Ovary (tissue), 9 donors: ENCODE data around the gene PPT1. TPM values are rescaled to one million over a fixed set of nuclear protein-coding genes. Genes with fewer than 3 reads are reported as not detected.

Experiments used
- DNase-seq, 5 donors: peaks; one replicate each; pipeline ENCODE4 v3.0.0-alpha.2; 2019 to 2020
- H3K27ac ChIP-seq, 2 donors: fragments of 200-600 bp; one replicate each; pipeline versions ENCODE4 v1.5.1 to v1.8.0; 2019 to 2022
- H3K27me3 ChIP-seq: fragments of 200-600 bp; one replicate; pipeline ENCODE4 v1.8.0; 2022
- H3K36me3 ChIP-seq: fragments of 200-600 bp; sonication (generic); one replicate; pipeline ENCODE4 v1.5.1; 2019
- H3K4me1 ChIP-seq: one replicate; pipeline ENCODE4 v1.8.1; 2013; ENCODE audit warnings: mild to moderate bottlenecking, moderate library complexity; ENCODE audit not compliant: insufficient read depth
- H3K4me3 ChIP-seq: fragments of 200-600 bp; sonication (generic); one replicate; pipeline ENCODE4 v1.5.1; 2017
- H3K9me3 ChIP-seq, 2 donors: fragments of 200-600 bp in 1 of 2; sonication (generic) in 1 of 2; one replicate each; pipeline versions ENCODE4 v1.5.1 to v1.8.1; 2013 to 2019; ENCODE audit warnings: mild to moderate bottlenecking in 1 of 2, moderate library complexity in 1 of 2
- EP300 ChIP-seq: sonication (generic); formaldehyde crosslinking; IDR thresholded peaks from one replicate; pipeline ENCODE4 v1.6.1; 2017; ENCODE audit warnings: antibody characterized with exemption
- POLR2A ChIP-seq: fragments of 450-650 bp; IDR thresholded peaks from one replicate; pipeline ENCODE4 v1.6.1; 2017; ENCODE audit warnings: antibody characterized with exemption, mild to moderate bottlenecking, moderate library complexity
- WGBS, 3 donors: extraction: QIAGEN DNeasy Blood & Tissue Kit in 1 of 3; methylation state at CpG; one replicate each; pipeline versions ENCODE4 v1.1.5 to v1.1.7; 2013 to 2017; 5-methylcytosine and 5-hydroxymethylcytosine counted together
- intact Hi-C, 4 donors: fragments of 100-400 bp; cut with DNase I; formaldehyde crosslinking; loops; one replicate each; pipeline versions ENCODE4 v1.11.0 to v1.15.1; 2022 to 2023
- polyA plus RNA-seq, 2 donors: library from polyadenylated mRNA; stranded (reverse); fragments of 200-250 nt in 1 of 2; fragments of 350-450 nt in 1 of 2; fragmentation: Illumina TruSeq in 1 of 2; extraction: RNeasy Lipid Tissue Mini Kit (QIAGEN cat#74804) in 1 of 2; gene quantifications; one replicate each; pipeline ENCODE4 v1.2.3, GENCODE V29; 2013 to 2014
- total RNA-seq, 7 donors: library from RNA; depleted of rRNA in 2 of 7; stranded (reverse); fragments of >200 nt in 2 of 7; fragmentation: NEBNext Ultra II Directional in 3 of 7; extraction: Animal tissue kit (Norgen Biotek cat#: 25700) in 3 of 7; gene quantifications; one replicate each; pipeline versions ENCODE4 v1.1.0 to v1.2.4, GENCODE V29; 2016 to 2023
- TF ChIP-seq, protein P1 (sequence below), 3 donors: fragments of 450-650 bp in 2 of 3; fragments of 200-600 bp in 1 of 3; IDR thresholded peaks; one replicate each; pipeline versions ENCODE4 v1.5.1 to v1.8.0; 2016 to 2022; ENCODE audit warnings: antibody characterized with exemption in 3 of 3, mild to moderate bottlenecking in 1 of 3
- donor health status: DM: no; HTN: no; CAD: no; lungs with moderate emphysema.
- donor health status: DM: no; HTN: no; CAD: no.
- donor health status: Bipolar disorder and iron deficiency.
- donor health status: DM: yes; HTN: yes; CAD: no.
- donor health status: DM: no; HTN: no; CAD: no.
- donor health status: DM: yes; HTN: yes; CAD: no.

The PPT1 gene
- total and polyA plus RNA-seq, 9 donors = 38.0 to 247 (median 71.0) TPM

- Histone ChIP-seq H3K27ac (no peak overlapping the region), H3K27me3 (no peaks in the 10 kb centered on the region), H3K36me3 (no peaks in the 10 kb centered on the region), H3K4me3 (no peak overlapping the region), H3K9me3 (no peaks in the 10 kb centered on the region), H3K4me1 (peaks cover 3% of the 10 kb centered on the region)
- 78 to 80% (median 80%) methylated on average over 7 of the region's 7 CpGs for WGBS, 3 donors
- intact Hi-C loops = loop anchor here in 3 of 4 donors (5.0 to 10.0 kb wide), 5 partner anchors 174 to 267 kb away; partner anchors contain the start of gene COL9A2 (in 1 of the 3)
- TF ChIP-seq, protein P1, sequence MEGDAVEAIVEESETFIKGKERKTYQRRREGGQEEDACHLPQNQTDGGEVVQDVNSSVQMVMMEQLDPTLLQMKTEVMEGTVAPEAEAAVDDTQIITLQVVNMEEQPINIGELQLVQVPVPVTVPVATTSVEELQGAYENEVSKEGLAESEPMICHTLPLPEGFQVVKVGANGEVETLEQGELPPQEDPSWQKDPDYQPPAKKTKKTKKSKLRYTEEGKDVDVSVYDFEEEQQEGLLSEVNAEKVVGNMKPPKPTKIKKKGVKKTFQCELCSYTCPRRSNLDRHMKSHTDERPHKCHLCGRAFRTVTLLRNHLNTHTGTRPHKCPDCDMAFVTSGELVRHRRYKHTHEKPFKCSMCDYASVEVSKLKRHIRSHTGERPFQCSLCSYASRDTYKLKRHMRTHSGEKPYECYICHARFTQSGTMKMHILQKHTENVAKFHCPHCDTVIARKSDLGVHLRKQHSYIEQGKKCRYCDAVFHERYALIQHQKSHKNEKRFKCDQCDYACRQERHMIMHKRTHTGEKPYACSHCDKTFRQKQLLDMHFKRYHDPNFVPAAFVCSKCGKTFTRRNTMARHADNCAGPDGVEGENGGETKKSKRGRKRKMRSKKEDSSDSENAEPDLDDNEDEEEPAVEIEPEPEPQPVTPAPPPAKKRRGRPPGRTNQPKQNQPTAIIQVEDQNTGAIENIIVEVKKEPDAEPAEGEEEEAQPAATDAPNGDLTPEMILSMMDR (IDR thresholded peaks at IDR 0.05) = no peak
- TF ChIP-seq EP300 (no peak), POLR2A (no peak)
- DNase-seq = no peak
These were observed 43.3 kb upstream of the PPT1 start for GRCh38 chr1:40140211-40140973.

DNA sequence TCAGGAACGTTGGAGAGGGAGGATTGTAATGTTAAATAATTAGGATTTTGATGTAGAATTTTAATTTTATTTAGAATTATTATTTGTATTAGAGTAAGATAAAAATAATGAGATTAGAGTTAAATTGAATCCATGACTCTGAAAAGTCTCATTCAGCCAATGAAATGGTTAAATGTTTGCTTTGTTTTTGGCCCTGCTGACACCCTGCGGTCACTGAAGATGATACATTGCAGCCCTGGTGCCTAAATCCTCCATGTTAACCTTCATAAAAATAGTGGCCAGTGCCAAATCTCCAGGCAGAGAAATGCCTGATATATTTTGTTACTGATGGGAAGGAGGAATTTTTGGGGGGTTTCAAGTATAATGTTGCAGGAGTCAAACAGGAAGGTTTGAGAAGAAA, 36.8 kb upstream of the PPT1 start:
- no peaks in the 10 kb centered on the region for H3K9me3 ChIP-seq
- intact Hi-C loops = no loop called here
- 22 to 33% (median 26%) methylated on average over 2 of the region's 2 CpGs for WGBS, 3 donors
- no peak overlapping the region for H3K27ac ChIP-seq
- H3K27me3 ChIP-seq = no peaks in the 10 kb centered on the region
- H3K4me3 ChIP-seq = no peak overlapping the region
- TF ChIP-seq, protein P1 (IDR thresholded peaks at IDR 0.05) = no peak
- TF ChIP-seq EP300 (no peak), POLR2A (no peak)
- no peaks in the 10 kb centered on the region for H3K36me3 ChIP-seq
- H3K4me1 ChIP-seq = peaks cover 4% of the 10 kb centered on the region
- DNase-seq = no peak

GRCh38 chr1:40133312-40133665, 36.2 kb upstream of the PPT1 start:
- Histone ChIP-seq H3K4me3 (no peak overlapping the region), H3K4me1 (peaks cover 4% of the 10 kb centered on the region), H3K27me3 (no peaks in the 10 kb centered on the region), H3K27ac (no peak overlapping the region), H3K36me3 (no peaks in the 10 kb centered on the region), H3K9me3 (no peaks in the 10 kb centered on the region)
- no peak for DNase-seq
- intact Hi-C loops = no loop called here
- TF ChIP-seq, protein P1 (IDR thresholded peaks at IDR 0.05) = no peak
- TF ChIP-seq EP300 = no peak
- TF ChIP-seq POLR2A = no peak
- WGBS, 3 donors = 52 to 72% (median 69%) methylated on average over 21 of the region's 21 CpGs

DNA sequence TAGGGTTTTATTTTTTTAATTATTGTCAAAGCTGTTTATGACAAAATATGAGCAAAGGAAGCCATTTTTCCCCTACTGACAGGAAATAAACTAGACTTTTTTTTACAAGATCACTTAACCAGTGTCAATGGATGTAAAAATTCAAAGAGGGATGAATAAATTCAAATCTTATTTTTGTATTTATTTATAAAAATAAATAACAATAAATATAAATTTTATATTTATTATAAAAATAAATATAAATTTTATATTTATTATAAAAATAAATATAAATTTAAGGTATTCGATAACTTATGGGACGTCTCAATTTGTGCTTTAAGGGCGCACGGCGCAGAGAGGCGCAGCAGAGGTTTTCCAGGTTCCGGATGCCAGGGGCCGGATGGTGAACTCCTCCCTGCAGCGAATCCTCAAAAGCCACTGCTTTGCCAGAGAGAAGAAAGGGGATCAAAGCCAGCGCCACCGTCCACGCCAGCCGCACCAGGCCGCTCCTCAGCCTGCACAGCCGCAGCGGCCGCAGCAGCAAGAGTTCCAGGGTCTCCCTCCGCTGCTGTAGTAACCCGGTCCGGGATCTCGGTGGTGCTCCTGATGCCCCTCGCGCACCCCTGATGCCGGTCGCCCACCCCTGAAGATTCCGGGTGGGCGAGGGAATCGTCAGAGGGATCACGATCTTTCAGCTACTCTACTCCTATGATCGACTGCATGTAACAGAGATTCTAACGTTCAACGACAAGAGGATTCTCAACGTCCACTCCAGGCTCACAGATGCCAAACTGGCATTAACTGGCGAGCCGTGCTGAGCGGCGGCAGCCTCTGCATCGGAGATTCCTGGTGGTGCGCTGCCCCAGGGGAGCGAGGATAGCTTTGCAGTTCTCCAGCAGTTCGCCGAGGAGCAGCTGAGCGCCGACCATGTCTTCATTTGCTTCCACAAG, 35.6 kb upstream of the PPT1 start:
- H3K9me3 ChIP-seq = no peaks in the 10 kb centered on the region
- no peak overlapping the region for H3K4me3 ChIP-seq
- WGBS, 3 donors = 14 to 26% (median 20%) methylated on average over 44 of the region's 44 CpGs
- H3K27me3 ChIP-seq = no peaks in the 10 kb centered on the region
- peaks cover 4% of the 10 kb centered on the region for H3K4me1 ChIP-seq
- TF ChIP-seq EP300 = no peak
- TF ChIP-seq POLR2A = no peak
- TF ChIP-seq, protein P1 (IDR thresholded peaks at IDR 0.05) = no peak
- H3K27ac ChIP-seq = no peak overlapping the region
- no peaks in the 10 kb centered on the region for H3K36me3 ChIP-seq
- intact Hi-C loops = no loop called here
- peak in 1 of 5 donors; percentile 31 for DNase-seq
